OCI-LY3 (cell line): Measurements from ENCODE around the gene SELENOT.

Experiments
- CTCF ChIP-seq: fragments of 200-600, 300-600 bp; sonication (generic); IDR thresholded peaks from 2 replicates; pipeline ENCODE4 v1.5.1; 2014; ENCODE audit warnings: antibody characterized with exemption, low read length, low read depth
- EZH2phosphoT487 ChIP-seq: fragments of 200-600 bp; shearing (Covaris generic); IDR thresholded peaks from 2 replicates; pipeline ENCODE4 v1.6.1; 2018; ENCODE audit warnings: antibody characterized with exemption, mixed run types, low read depth

GRCh38 chr3:150583028-150583427, 20.1 kb upstream of the SELENOT start:
- no peak for TF ChIP-seq CTCF
- TF ChIP-seq EZH2phosphoT487, result no peak
